Left kidney (tissue), 2 donors: ENCODE results near the gene ZNF248. TPM values are rescaled to one million over a fixed set of nuclear protein-coding genes. Genes with fewer than 3 reads are reported as not detected.

Experiments
- DNase-seq: peaks from one replicate; pipeline ENCODE4 v3.0.0-alpha.2; 2013
- polyA plus RNA-seq: library from polyadenylated mRNA; unstranded; fragments of 120-200 nt; gene quantifications from one replicate; pipeline ENCODE4 v1.2.1, GENCODE V29; 2013; ENCODE audit not compliant: insufficient read length

Gene ZNF248
- polyA plus RNA-seq, 1 donor, result 47.3 TPM

DNA sequence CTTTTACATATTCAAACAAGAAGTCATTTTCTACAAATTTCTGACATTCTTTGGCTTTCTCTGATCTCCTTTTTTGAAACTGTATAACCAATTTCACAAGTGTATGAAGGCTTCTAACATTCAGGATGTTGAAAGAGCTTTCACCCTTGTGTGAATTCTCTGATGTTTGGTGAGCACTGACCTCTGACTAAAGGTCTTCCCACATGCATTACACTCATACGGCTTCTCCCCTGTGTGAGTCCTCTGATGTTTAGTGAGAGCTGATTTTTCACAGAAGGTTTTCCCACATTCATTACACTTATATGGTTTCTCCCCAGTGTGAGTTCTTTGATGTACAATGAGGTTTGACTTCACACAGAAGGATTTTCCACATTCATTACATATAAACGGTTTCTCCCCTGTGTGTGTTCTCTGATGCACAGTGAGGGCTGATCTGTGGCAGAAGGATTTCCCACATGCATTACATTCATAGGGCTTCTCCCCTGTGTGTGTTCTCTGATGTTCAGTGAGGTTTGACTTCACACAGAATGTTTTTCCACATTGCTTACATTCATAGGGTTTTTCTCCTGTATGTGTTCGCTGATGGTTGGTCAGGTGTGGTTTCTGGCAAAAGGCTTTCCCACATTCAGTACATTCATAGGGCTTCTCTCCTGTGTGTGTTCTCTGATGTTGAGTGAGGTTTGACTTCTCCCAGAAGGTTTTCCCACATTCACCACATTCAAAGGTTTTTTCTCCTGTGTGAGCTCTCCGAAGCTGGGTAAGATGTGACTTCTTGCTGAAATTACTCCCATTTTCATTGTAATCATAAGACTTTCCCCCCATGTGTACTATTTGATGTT lies 25.7 kb downstream of the ZNF248 start:
- no peak for DNase-seq

DNA sequence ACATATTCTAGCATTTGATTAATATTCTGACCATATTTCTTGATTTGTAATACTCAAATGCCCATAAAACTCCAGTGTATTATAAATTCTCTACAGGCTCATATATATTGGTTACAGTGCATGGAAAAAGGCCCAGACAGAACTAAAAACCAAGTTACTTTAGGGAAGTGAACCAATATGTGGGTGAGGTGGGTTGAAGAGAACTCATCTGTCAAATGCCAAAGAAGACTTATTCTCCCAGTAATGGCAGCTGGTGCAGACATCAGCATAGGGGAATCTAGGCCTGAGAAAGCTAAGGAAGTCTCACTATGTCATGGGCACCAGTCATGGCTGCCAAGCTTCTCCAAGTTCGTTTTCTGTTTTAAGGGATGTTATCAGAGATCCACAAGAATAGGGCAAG lies 30.6 kb downstream of the ZNF248 start:
- DNase-seq, result no peak

DNA sequence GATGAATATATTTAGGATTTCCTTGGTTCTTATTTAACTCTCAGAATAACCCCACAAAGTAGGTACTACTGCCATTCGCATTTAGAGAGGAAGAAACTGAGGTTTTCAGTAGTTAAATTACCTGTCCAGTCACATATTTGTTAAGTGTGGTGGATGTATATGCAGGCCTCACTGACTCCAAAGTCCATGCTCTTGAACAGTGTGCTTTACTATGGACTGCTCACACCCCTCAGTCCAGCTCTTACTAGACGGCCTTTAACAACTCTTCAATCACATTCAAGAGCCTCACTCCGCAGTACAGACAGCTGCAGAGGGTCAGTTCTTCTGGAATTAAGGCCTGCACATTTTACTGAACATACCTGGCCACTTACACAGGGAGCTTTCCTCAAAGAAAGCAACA lies 36.2 kb downstream of the ZNF248 start:
- no peak for DNase-seq

DNA sequence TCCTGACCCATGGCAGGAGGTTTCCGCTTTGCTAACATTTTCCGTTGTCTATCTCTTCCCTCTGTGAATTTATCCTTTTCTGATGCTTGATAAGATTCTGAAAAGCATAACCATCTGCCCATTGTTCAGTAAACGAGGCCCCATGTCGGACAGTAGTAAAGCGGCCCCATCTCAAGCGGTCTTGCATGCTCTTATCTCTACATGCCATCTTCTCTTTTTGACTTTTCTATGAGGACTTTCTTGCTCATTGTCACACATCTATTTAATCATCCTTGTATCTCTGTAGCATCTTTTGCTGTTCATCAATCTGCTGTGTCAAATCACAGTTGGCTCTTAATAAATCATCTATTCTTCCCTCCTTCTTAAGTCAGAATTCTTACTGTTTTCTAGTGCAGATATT lies 37.6 kb downstream of the ZNF248 start:
- no peak for DNase-seq

DNA sequence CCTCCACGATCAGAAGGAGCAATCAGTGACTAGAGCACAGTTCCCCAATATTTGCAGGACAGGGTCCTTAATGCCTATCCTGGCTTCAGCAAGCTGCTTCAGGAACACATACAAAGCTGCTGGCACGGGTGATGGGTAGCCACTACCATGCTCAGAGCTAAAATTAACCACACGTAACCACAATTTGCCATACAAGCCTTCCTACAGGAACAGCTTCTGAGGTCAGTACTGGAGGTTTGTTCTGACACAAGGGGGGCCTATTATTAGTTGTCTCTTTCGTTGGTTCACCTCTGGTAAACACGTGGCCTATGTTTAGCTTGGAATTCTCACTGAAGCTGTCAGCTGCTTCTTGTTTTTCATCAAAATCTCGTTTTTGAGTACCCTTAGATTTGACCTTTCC lies 41.1 kb downstream of the ZNF248 start:
- DNase-seq, result no peak

DNA sequence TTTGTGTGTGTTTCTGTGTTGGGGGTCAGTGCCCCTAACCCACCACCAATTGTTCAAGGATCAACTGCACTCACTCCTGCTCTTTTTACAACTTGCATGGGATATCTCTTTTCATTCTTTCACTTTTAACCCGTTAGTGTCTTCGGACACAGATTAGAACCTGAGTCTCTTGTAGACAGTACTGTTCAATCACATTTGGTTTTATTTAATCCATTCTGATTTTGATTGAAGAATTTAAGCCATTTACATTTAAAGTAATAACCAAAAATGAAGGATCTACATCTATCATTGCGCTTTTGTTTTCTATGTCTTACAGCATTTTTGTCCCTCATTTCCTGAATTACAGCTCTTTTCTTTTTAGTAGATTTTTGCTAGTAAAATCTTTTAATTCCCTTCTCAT lies 43.6 kb downstream of the ZNF248 start:
- no peak for DNase-seq

DNA sequence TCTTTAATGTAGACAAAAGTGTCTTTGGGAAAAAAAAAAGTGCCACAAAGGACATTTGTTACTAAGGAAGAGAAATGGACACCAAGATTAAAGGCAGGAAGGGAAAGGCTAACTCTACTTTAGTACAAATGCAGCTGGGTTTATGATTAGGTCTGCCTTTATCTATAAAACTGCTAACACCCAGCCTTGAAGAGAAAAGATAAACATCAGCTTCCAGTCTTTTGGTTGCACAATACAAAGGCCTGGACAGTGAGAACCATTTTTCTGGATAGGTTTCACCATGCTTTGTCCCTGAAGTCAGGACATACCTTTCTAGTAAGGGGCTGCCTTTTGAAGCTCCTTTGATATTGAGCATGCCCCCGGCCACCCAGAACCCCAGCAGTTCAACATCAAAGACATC lies 45.1 kb downstream of the ZNF248 start:
- DNase-seq, result no peak

DNA sequence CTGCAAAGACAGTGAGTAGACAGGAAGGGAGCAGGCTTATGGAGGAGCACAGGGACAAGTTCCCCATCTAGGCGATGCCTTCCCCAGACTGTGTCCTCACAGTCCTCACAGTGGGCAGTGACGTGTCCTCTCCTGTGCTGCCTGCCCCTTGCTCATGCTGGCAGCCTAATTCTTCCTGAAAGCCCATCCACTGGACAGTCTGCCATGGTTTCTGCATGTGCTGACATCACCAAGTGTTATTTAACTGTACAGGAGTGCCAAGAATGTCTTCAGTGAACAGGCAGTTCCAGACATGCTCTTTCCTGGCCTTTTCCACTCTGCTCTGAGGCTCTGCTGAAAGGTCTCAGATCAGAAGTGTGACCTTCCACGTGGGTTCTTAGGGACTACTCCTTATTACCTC lies 54.1 kb downstream of the ZNF248 start:
- no peak for DNase-seq

DNA sequence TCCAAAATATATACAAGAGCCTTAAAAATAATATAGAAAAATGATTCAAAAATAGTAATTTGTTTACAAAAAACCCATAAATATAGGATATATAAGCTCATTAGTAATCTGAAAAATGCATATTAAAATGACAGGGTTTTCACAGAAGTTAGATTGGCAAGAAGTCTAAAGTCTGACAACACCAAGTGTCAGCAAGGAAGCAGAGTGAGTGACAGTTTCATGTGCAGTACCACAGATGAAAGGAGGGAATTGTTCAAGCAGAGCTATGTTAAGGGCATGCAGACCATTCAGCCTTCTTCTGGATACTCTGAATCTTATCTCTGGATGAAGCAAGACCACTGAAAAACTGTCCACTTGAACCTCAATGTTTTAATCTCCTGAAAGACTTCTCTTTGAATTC lies 55.9 kb downstream of the ZNF248 start:
- no peak for DNase-seq

DNA sequence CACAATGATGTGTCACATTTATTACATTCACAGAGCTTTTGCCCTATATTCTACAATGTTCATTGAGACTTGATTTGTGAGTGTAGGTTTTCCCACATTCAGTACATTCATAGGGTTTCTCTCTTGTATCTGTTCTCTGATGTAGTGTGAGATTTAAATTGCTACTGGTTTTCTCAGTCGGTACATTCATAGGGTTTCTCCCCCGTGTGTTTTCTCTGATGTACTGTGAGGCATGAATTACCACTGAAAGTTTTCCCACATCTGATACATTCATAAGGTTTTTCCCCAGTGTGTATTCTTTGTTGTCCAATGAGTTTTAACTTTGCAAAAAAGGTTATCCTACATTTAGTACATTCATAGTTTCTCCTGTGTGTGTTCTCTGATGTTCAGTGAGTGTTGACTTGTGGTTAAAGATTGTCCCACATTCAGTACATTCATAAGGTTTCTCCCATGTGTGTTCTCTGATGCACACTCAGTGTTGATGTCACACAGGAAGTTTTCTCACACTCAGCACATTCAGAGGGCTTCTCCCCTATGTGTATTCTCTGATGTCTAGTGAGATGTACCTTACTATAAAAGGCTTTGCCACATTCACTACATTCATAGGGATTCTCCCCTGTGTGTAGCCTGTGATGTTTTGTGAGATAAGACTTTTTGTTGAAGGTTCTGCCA lies 63.0 kb downstream of the ZNF248 start:
- DNase-seq, result no peak

DNA sequence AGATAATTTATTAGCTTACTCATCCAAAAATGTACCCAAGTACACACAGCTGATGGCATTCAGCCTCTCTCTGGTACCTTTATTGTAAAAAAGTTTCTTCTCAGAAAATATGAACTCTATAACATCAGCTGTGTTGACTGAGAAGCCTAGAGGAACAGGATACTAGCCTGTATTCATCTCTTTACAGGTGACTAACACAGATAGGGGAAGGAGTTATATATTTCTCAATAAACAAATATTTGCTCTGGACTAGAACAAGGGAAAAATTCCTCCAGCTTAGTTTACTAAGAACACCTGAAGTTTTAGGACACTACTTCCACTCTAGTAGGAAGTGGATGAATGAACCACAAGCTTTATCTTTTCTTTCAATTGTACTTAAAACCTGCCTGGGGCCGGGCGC lies 67.8 kb downstream of the ZNF248 start:
- DNase-seq, result no peak

DNA sequence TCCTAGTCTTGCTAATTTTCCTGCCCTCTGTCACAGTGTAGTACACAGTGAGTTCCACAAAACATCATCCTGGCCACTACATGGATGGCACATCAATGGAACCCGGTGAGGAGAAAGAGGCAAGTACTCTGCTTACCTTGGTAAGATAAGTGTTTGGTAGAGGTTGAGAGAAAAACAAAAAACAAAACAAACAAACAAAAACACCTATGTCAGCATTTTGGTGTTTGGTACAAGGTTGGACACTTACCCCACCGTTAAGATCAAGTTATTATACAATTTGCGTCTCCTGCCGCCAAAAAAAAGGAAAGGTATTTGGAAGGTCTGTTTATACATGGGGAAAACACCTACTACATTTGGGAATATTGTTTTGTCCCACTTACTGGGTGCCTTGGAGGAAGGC lies 72.7 kb downstream of the ZNF248 start:
- DNase-seq, result no peak

DNA sequence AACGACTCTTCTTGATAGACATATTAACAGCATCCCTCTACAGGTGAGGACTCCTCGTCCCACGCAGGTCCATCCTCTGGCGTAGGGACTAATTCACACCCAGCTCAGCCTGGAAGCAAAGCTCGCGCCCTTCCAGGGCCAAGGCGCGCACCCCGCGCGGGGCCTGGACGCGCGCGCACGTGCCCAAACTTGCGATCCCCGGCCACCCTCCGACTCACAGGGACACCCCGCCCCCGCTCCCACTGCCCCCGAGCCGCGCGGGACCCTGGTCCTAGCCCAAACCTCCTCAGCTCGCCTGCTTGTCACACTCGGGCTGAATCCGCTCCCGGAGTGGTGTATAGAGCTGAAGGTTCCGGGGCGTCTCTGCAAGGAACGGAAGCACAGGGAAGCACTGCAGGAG lies 76.9 kb downstream of the ZNF248 start:
- DNase-seq, result no peak

DNA sequence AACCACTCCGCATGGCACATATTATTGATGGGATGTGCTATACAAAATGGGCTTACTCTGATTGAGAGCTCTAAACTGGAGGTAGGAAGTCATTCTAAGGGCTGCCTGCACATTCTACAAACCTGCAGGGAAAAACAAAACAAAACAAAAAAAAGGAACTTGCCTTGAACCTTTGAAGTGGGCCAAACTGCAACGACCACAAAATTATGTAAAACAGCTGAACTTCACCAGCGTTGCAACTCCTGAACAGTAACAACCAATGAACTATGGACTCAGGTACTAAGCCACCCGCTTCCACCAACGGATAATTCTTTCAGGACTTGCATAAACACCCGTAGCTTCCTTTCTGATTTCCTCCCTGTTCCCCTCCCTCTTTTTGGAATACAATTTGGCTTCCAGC lies 80.4 kb downstream of the ZNF248 start:
- no peak for DNase-seq

DNA sequence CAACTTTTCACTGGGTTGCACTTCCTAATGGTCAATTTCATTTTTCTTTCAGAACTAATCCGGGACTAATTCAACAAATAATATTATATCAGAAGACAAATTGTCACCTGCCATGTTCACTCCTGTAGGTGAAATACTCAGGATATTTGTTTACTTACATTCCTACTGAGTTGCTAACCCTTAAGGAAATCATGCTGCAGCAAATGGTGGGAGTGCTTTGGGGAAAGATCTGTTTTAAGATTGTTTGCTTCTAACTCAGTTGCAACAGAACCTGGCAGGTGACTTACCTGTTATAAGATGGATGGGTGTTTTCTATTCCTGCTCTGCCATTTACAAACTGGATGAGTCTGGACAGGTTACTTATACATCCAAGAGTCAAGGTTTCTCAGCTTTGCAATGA lies 81.8 kb downstream of the ZNF248 start:
- no peak for DNase-seq

DNA sequence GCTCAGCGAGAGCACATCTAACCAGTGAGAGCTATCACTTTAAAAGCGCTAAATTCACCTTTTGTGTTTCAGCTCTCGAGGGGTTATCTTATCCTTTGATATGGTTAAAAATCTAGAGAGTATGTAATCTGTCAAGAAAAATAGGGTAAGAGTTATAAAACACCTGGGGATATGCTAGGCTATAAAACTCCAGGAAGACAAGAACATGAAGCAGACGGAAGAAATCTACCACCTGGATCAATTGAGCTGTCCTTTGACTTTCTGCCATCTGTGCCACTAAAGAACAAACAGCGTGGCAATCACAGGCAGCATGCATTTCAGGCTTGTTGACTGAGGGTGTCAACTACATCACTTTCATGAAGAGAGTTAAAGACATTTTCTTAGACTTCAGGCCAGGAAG lies 83.1 kb downstream of the ZNF248 start:
- no peak for DNase-seq

DNA sequence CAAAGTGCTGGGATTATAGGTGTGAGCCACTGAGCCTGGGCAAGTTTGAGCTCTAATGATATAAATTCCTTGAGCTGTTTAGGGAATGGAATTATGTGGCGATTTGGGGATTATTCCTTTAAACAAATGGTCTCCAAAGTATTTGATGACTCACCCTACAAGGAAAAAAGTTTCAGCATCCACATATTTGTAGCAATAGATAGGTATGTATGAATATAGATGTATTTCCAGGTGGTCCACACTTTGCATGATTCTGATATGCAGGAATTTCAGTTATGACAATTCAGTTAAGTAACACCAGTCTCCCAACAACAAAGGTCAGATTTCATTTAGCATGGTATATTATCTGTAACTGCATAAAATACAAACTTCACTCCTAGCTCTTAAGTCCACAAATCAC lies 92.2 kb downstream of the ZNF248 start:
- no peak for DNase-seq

DNA sequence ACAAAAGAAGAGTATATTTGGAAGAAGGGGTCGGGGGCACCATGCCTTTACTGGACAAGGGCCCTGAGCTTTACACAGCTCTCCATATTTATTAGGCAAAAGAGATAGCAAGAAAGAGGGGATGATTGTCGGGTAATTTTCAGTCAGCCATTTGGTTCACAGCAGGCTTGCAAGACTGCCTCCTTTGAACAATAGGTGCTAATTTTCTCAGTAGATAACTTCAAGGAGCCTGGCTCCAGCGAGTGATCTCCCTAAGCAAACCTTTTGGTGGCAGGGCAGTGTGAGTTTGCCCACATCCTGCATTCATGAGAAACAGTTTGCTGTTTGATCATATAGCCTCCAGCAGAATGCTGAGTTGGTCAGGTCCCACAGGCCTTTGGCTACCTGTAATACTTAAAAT lies 94.3 kb downstream of the ZNF248 start:
- DNase-seq, result no peak

DNA sequence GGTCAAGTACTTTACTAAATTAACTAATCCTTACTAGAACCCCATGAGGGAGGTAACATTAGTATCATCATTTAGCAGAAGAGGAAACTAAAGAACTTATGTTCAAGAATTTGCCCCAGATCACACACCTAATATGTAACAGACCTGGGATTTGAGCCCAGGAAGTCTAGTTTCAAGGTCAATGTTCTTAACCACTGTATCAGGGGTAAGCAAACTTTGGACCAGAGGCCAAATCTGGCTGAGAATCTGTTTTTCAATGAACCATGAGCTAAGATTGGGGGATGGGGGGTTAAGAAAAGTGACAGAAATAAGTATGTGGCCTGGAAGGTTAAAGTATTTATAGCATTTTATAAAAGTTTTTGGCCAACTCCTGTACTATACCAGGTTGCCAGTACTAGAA lies 95.1 kb downstream of the ZNF248 start:
- DNase-seq, result no peak

DNA sequence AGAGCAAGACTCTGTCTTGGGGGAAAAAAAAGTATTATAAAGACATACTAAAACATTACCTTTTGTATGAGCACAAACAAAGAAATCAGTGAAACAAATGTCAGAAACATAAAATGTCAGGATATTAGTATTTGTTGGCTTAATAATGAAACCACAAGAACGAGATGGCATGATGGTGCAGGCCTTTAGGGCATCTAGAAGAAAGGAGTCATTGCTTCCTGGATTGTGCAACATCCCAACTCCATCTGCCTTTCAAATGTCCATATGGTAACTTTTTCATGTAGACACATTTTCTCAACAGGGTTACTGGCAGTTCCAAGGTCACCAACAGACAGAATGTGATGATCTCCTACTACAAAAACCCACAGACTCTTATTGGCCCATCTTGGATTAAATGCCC lies 96.6 kb downstream of the ZNF248 start:
- DNase-seq, result no peak

DNA sequence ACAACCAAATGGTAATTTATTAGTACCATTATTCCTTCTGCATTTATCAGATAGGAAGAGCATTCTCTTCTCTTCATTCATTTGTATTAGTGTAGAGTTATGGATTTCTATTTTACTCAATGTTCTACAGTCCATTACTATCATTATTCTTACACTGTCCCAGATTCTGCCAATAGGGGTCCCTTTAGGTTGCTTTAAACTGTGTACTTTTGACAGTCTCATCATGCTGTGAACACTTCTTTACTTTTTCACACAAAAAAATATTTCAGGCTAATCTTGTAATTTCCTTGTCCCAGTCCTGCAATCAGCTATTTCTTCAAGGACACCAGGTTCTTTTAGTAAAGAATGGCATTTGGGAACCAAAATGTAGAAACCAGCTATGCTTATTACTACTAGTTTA lies 99.3 kb downstream of the ZNF248 start:
- no peak for DNase-seq

DNA sequence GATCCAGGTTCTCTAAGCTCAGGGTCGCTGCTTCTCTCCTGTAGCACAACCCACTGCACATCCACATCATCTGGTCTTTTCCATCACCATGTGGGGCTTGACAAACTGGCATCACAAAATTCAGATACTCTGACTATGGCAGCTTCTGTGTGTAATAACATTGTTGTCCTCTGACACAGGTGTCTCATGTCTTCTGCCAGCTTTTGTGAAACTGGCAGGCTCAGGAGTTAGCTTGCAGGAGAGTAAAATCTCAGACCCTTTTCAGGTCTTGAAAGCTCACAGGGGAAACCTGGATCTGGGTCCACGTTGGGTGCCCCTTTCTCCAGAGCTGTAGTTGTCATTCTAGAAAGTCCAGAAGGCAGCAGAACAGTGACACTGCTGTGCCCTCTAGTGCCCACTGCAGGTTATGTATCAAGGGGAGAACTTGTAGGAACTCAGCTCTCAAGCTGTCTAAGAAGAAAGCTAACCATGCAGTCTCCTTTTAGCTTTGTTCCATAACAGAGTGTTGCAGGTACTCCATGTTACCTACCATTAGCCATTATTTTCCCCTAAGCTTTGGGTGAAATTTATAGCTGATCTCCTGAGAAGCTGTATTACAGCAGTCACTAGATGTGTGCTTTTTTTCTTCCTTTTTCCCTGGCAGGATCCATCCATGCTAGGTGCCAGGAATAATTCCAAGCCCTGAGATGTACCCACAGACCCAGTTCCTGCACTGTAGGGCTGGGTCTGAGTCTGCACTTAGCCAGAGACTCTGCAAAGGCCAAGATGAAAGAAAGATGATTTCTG lies 102.7 kb downstream of the ZNF248 start:
- DNase-seq, result no peak

DNA sequence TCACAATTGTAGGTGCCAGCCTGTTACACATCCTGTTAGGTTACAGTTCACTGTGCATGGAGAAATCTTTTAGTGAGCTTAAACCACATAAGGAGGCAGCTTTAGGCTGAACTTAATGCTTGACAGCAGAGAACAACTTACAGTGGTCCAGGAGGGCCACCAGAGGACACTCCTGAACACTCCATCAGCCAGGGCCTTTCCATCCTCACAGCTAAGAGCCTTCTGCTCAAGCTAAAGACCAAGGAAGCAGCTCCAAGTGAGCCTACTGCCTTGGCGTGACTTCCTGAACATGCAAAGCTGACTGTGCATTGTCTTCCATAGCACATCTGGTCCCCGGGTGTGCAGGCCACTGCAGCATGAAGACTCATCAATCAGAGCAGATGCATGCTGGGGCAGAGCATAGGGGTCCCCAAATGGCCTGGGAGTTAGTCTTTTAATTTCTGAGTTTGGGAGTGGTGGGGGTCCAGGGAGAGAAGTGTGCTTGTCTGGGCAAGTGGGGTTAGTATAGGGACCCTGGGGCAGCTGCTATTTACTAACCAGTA lies 105.0 kb downstream of the ZNF248 start:
- no peak for DNase-seq
